Activated CD4-positive, alpha-beta T cell treated with anti-CD3 and anti-CD28 coated beads, Interleukin-2, Interleukin-6, amounts not matched to agents 100 ng/mL and 50 ng/mL, durations not matched to agents 16 hours and 8 hours (primary cell): Measurements from ENCODE around the gene PI4KB.
"Not testable (repeated sequence)": the region's sequence is repeated elsewhere in the genome, so short reads cannot be mapped to it uniquely, and the experiment has no call there.

Experiments used
- DNase-seq: peaks from one replicate; pipeline ENCODE4 v3.0.0-alpha.2; 2020

Gene PI4KB

DNA sequence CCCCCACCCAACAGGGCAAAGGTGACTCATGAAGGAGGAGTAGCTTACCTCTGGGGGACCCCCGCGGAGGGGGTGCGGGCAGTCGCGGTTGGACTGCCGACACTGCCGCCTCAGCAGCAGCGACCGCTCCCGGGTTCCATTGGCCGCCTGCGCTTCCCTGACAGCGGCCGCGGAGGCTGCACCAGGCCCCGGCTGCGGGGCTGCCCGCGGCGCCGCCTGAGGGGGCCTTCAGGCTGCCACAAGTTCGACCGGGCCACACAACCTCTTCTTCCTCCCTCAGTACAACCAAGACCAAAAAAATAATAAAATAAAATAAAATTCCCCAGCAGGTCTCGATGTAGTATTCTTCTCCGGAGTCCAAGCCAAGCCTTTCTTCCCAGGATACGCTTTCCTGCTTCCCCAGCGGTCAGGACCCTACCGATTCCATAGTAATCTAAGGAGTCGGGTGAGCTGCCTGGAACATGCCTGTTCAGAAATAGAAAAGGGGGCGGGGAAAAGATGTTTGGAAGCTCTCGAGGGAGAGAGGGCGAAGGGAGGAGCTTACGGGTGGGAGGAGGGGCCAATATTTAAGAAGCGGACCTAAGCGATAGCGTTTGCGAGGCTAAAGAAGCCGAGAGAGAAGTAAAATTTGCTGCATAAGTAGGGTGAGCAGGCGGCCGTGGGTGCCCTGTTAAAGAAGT is at the start of gene PI4KB:
Gene PI4KB, minus strand, starts transcription at position 194 of the 680 bp plus-strand sequence. CDS start 10,935 bp downstream, outside the sequence.
- peak; percentile 98 for DNase-seq

DNA sequence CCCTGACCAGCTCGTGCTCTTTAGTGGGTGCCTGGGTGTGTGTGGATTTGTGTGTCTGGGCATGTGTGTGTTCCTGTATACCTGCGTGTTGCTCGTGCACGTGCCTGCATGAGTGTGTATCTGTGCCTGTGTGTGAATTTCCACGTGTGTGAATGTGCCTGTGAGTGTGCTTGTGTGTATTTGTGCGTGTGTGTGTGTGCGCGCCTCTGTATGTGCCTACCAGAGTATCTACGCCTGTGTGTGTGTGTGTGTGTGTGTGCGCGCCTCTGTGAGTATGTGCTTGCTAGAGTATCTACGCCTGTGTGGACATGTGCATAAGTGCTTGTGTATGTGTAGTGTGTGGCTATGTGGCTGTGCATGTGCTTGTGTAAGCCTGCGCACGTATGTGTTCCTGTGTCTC is 46.0 kb upstream of the PI4KB start:
- no peak for DNase-seq

DNA sequence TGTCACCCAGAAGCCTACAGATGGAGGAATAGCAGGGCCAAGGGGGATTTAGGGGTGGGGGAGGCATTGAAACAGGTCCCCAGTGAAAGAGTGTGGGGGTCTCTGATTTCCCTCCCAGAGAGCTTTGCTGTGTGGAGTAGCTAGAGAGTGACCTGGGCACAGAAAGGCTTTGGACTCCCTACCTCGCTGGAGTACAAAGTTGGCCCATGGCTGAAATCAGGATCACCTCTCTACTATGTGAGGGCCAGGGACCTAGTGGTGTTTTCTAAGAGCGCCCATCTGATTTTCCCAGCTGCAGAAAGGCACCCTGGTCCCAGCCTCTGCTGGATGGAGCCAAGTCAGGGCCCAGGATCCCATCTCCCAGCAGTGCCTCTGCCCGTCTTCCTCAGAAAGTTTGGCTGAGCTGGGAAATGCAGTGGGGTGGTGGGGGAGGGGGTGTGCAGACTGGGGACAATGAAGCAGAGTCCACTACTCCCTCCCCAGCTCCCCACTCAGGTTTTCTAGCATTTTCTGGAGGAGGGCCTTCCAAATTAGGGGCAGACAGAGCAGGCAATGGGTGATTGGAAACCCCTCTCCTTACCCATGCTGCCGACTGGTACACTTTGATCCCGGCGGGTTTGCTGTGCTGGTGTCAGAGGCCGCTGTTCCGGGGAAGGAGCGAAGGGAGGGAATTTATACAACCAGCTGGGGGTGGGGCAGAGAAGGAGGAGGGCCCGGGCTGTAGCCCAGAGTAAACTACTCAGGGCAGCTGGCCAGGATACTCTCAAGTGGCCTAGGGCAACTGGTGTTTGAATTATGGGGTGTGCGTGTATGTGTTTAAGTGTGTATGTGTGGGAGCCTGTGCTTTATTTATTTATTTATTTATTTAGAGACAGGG is 45.1 kb upstream of the PI4KB start, which contains the start of gene SELENBP1:
Gene SELENBP1, minus strand, starts transcription at position 648 of the 877 bp plus-strand sequence. Its CDS starts 64 bp downstream, at position 584.
- DNase-seq = no peak

DNA sequence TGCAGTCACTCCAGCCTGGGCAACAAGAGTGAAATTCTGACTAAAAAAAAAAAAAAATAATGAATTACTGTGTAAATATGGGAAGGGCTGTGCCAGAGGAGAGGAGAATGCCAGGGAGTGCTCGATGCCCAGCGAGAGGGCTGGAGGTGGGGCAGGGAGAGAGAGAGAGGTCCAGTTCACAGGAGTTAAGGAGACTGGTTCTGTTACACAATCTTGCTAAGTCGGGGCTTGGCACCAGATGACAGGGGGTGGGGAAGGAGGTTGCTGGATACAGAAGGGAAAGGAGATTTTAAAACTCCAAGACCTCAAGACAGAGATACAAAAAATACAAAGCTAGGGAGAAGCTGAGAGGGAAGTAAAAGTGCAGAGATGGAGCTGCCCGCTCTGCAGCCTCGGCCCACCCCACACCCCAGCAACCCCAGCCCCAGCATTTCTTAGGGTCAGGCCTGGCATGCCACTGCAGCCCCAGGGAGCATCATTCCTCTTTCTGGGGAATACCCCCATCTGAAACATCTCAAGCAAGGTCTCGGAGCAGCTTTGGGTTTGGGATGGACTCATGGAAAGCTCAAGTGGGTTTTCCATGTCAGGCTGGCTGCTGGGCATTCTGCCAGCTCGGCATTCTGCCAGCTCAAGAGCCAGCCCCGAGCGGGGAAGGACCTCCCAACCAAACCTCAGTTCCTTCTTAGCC is 44.3 kb upstream of the PI4KB start:
- no peak for DNase-seq

DNA sequence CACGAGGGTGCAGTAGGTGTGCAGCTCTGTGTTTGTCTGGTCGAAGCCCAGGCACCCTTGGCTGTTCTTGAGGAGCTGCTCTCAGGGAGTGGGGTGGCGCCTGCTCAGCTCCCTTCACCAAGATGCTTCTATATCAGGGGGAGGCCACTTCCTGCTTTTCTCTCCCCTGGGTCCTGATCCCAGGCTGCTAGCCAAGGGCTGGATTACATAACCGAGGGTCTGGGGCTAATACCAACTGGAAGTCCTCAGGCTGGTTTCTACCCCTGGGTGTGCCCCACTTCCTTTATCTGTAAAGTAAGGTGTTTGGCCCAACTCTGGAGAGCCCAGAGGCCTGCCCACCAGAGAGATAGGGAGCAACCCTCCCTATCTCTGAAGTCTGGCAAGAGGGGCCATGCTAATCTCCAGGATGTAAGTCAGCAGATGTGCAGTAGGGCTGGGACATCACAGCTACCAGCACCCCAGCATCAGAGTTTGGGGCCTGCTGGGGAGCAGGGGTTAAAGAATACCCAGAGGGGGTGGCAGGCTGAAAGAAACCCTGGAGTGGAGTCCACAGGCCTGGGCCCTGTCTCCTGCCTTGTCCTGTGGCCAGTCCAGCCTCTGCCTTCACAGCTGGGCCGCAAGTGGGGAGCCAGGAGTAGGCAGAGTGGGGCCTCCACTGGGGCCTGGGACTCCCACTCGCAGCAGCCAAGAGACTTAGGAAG is 43.1 kb upstream of the PI4KB start:
- no peak for DNase-seq

DNA sequence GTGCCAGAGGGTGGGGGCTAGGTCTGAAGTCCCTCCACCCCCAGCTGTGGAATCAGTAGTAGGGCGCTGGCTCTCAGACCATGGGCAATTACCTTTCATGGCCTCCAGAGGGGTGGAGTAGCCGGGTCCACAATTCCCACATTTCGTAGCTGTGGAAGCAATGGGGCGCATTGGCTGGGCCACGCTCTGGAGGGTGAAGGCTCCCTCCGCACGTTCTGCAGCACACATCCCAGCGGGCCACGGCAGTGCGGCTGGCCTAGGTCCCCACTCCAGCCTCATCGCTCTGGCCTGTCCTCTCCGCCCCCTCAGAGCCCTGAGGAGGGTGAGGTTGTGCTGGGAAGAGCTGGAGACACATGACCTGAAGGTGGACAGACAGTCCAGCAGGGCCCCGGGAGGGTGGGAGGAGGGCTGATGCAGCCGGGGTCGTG is 42.4 kb upstream of the PI4KB start:
- no peak for DNase-seq

DNA sequence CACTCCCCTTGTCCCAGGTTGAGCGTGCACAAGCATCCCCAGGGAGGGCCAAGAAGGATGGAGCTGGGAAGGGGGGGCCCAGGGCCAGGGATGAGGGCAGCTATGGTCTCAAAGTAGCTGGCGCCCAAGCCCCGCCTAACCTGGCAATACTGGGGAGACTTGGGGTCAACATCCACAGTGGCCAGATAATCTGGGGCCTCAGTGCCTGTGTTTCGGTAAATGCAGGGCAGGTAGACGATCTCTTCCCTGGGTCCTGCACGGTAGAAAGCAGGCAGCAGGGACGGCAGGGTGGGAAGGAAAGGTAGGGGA is 42.0 kb upstream of the PI4KB start:
- no peak for DNase-seq

DNA sequence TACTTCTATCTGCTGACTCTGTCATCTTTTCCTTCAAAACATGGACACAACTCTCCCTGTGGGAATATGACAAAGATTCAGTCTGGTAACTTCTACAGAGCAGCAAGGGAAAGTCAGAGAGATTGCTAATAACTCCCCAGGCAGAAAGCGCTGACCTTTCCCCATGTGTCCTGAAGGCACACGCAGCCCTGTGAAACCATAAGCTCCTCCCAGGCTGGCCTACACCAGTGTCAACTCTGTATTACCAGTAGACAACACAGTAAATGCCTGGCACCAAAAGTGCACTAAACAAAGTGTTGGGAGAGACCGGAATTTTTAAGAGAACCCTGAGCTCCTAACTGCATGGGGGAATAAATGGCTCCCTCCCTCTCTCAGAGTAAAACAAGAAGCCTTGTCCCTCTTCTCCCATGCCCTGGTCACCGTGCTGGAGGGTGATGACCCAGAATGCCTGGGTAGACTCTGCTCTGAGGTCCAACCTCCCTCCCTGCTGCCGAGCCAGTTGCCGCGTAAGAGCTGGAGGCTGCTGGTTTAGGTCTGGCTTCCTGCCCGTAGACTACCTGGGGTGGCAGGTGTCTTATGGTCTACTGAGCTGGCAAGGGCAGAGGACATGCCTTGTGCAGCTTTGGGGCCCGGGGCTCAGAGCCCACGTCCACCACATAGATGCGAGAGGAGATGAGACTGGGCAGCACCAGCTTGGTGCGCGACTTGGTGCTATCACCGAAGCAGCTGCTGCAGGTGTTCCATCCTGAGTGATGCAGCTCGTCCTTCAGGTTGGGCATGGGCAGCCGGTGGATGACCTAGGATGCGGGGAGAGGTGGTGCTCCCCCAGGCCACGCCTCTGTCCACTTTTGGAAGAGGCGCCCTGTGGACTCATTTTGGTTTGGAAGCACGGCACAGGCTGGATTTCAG is 41.4 kb upstream of the PI4KB start:
- DNase-seq = no peak

DNA sequence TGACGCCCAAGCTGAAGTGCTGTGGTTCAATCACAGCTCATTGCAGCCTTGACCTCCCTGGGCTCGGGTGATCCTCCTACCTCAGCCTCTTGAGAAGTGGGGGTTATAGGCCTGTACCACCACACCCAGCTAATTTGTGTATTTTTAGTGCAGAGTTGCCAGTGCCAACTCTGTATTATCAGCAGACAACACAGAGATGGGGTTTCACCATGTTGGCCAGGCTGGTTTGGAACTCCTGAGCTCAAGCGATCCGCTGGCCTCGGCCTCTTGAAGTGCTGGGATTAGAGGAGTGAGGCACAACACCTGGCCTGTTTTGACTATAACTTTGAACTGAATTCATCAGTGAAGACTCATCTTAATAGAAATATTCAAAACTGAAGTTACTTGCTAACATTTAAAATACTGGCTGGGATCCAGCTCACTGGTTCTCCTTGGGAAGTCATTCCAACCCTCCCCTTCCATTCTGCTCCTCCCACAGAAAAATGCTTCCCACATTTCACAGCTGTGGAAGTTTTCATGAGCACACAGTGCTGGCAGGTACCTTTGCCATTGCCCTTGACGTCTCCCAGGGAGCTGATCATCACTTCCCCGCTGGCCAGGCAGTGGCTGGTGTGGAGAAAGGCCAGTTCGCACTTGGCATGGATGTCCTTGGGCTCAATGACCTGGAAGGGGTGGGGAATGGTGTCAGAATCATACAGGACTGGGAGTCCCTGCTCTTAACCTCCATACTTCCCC is 40.6 kb upstream of the PI4KB start:
- no peak for DNase-seq

DNA sequence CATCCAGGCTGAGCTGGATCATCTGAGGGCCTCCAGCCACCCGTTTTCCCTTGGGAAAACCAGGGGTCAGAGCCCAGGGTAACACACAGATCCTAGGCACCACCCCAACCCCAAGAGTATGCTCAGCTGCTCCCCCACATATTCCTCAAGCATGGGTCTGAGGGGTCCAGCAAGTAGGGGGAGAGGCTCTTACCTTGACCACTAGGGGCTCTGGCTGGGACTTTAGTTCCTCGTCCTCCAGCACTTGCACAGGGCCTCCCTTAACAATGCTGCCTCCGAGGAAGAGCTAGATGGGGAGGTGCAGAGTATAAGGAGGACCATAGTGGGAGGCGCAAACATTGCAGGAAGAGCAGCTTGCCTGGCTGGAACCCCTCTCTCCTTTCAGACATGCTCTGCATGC is 37.8 kb upstream of the PI4KB start:
- no peak for DNase-seq

DNA sequence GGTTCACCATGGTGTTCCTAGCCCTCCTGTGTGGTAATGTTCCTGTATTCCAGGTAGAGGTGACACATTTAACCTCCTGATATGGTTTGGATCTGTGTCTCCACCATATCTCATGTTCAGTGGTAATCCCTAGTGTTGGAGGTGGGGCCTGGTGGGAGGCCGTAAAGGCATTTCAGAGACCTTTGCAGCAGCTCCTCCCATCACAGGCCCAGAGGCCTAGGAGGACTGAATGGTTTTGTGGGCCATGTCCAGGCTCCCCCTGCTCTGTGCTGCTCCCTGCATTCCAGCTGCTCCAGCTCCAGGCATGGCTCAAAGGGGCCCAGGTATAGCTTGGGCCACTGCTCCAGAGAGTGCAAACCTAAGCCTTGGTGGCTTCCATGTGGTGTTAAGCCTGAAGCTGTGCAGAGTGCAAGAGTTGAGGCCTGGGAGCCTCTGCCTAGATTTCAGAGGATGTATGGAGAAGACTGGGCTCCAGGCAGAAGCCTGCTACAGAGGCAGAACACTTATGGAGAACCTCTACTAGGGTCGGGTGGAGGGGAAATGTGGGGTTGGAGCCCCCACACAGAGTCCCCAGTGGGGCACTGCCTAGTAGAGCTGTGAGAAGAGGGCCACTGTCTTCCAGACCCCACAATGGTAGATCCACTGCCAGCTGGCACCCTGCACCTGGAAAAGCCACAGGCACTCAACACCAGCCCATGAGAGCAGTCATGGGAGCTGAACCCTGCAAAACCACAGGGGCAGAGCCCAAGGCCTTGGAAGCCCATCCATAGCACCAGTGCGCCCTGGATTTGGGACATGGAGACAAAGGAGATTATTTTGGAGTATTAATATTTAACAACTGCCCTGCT is 35.3 kb upstream of the PI4KB start:
- no peak for DNase-seq

DNA sequence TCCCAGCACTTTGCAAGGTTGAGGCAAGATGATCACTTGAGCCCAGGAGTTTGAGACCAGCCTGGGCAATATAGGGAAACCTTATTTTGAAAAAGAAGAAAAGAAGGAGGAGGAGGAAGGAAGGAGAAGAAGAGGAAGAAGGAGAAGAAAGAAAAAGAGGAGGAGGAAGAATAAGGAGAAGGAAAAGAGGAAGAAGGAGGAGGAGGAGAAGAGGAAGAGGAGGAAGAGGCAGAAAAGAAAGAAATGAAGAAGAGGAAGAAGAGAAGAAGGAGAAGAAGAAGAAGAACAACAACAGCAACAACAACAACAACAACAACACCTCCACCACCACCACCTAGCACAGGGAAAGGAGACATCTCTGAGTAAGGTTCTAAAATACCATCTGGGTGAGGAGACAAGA is 34.7 kb upstream of the PI4KB start:
- DNase-seq = no peak

DNA sequence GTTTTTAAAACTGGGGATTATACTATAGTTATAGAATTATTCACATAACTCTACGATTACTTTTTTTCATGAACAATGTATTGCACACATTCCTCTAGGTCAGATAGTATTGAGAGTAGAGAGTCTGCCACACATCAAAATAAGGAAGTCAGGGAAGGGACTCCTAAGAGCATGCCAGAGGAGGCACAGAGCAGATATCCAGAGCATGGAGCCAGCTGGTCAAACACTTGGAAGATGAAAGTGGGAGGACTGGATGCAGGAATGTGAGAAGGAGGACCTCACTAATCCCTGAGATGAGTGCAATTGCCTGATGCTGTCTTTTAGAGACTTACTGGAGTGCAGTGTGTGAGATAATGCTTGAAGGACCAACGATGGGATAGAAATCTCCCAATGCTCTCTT is 29.5 kb upstream of the PI4KB start:
- no peak for DNase-seq

DNA sequence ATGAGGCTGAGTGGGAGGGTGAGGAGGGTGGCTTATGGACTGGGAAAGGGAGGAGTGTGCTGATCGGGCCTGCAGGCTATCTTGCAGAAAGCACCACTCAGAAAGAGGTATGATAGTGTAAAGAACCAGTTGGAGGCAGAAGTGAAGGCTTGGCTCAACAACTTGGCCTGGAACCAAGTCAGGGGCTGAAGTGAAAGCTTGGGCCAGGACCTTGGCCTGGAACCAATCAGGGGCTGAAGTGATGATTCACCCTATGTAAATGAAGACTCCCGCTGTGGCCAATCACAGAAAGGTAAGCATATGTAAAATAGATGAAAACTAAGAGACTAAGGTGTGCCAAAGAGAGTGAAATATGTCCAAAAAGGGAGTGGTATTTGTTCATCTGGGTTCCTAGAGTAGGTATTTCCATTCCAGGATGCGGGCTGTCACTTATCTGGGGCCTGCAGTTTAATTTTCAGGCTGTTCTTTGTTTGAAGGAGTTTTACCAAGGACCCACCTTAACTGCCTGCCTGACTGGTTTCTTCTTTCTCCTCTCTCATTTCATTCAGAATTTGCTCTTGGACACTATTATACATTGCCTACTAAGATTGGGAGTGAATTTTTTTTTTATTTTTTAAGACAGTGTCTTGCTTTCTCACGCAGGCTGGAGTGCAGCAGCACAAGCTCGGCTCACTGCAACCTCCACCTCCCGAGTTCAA is 25.0 kb upstream of the PI4KB start:
- DNase-seq = no peak

DNA sequence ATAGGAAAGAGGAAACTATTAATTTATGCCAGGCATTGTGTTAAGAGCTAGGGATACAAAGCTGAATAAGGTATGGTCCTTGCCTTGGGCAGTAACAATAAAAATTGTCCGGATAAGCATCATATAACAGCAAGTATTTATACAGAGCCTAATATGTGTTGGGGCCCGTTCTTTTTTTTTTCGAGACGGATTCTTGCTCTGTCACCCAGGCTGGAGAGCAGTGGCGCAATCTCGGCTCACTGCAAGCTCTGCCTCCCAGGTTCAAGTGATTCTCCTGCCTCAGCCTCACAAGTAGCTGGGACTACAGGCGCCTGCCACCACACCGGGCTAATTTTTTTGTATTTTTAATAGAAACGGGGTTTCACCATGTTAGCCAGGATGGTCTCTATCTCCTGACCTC is 23.1 kb upstream of the PI4KB start:
- not testable (repeated sequence) for DNase-seq

DNA sequence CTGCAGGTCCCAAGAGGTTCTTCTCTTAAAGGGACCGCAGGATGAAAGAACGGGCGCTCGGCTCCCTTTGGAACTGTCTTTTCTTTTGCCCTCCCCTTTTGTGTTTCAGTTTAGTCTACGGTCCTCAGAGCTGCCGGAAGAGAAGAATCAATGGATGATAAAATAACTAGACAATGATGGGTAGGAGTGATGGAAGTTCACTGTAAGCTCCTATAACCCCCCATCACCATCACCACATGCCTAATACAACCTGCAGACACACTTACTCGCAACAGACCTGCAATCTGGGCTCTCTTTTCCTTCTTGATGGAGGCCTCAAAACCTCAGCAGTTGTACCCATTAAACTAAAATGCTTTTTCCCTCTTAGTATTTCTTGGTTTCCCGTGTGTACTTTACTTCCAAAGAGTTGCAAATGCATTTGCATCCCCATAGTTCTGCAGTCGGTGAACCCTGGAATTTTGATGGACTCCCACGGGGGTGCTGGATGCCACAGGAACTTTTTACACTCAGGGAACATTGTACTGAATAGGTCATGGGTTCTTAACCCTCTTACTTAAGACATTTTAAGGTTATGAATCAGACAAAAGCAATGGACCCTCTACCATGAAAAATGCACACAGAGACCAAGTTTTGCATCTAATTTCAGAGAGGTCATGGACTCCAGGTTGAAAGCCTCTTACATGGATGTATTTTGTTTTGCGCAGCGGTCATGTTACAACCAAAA is 20.5 kb upstream of the PI4KB start:
- no peak for DNase-seq

DNA sequence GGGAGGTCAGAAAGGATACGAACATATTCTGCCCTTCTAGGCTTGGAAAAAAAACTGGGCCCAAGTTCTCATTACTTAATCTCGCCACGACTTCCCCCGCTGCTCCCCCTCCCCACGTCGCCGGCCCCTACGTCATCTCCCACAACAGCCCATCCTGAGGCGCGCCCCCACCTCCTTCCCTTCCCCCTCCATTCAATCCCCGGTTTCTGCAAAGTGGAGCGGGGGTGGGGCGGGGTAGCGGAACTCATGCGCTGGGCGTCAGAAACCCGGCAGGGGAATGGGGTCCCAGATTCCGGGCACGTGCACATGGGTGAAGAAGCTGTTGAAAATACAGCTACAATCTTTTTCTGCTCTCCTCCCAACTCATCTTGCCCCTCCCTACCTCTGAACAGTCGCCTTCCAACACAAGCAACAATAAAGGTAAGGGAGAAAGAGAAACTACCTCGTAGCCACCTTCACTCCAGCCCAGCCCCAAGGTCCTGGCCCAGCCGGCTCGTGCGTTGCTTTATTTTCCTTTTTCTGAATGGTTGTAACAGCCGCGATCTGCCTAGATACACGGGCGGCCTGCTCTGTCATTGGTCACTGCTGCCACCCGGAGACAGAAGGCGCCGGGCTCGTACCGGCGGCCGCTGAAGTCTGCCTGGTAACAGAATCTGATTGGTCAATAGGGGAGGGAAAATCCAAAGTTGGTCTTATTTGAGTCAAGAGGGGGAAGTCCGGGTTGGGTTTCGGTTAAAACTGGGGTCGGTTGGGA is 19.7 kb upstream of the PI4KB start, which contains the start of gene RFX5:
Gene RFX5, minus strand, starts transcription at position 484 of the 754 bp plus-strand sequence. CDS start 932 bp downstream, outside the sequence.
- DNase-seq = peak; percentile 99
